Subcutaneous adipose tissue (tissue), 4 donors: Measurements from ENCODE around the gene IFITM10. TPM values are rescaled to one million over a fixed set of nuclear protein-coding genes. Genes with fewer than 3 reads are reported as not detected.

Experiments
- CTCF ChIP-seq: fragments of 450-650 bp; IDR thresholded peaks from one replicate; pipeline ENCODE4 v1.5.1; 2016; ENCODE audit warnings: low read depth, mild to moderate bottlenecking, control low read depth, antibody characterized with exemption, moderate library complexity
- total RNA-seq, 4 donors: library from RNA; depleted of rRNA; stranded (reverse); fragments of >200 nt; gene quantifications; one replicate each; pipeline ENCODE4 v1.1.0, GENCODE V29; 2016

Gene IFITM10
- total RNA-seq, 4 donors from 2014 or later, result 1.1 to 2.4 (median 1.3) TPM; not detected in 1

DNA sequence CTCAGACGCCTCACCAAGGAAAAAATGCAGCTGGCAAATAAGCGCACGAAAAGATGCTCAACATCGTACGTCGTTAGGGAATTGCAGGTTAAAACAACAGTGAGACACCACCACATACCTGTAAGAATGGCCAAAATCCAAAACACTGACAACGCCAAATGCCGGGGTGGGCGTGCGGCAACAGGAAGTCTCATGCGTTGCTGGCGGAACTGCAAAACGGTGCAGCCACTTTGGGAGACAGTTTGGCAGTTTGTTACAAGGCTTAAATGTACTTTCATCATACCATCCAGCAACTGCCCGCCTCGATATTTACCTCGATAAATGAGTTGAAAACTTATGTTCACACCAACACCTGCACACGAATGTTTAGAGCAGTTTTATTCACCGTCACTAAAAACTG is 20.9 kb upstream of the IFITM10 start:
- no peak for TF ChIP-seq CTCF

GRCh38 chr11:1770528-1770927 is 20.1 kb upstream of the IFITM10 start:
- no peak for TF ChIP-seq CTCF

GRCh38 chr11:1770061-1770460 is 19.7 kb upstream of the IFITM10 start:
- TF ChIP-seq CTCF, result no peak

GRCh38 chr11:1768141-1768469 is 17.7 kb upstream of the IFITM10 start:
- no peak for TF ChIP-seq CTCF

GRCh38 chr11:1767399-1768140 is 17.2 kb upstream of the IFITM10 start:
- no peak for TF ChIP-seq CTCF

GRCh38 chr11:1766719-1767398 is 16.5 kb upstream of the IFITM10 start:
- TF ChIP-seq CTCF, result no peak

GRCh38 chr11:1765871-1766718 is 15.7 kb upstream of the IFITM10 start:
- no peak for TF ChIP-seq CTCF
